Gastroesophageal sphincter (tissue), 4 donors: ENCODE measurements around the gene MTERF4. TPM values are rescaled to one million over a fixed set of nuclear protein-coding genes. Genes with fewer than 3 reads are reported as not detected.

Source experiments
- ATAC-seq: fragments of 150-250 bp; one replicate; pipeline ENCODE4 v1.9.1; 2016; ENCODE audit warnings: mild to moderate bottlenecking, moderate library complexity
- H3K27ac ChIP-seq, 4 donors: fragments of 200-600 bp; sonication (generic) in 3 of 4; 1 replicate in 3 of 4; 2 replicates in 1 of 4; pipeline ENCODE4 v1.5.1; 2016 to 2019
- H3K27me3 ChIP-seq: fragments of 200-600 bp; sonication (generic); one replicate; pipeline ENCODE4 v1.5.1; 2019
- H3K36me3 ChIP-seq, 2 donors: fragments of 200-600 bp; sonication (generic); one replicate each; pipeline ENCODE4 v1.5.1; 2019; ENCODE audit warnings: control low read depth in 1 of 2
- H3K4me1 ChIP-seq, 3 donors: fragments of 200-600 bp; sonication (generic); 1 replicate in 2 of 3; 2 replicates in 1 of 3; pipeline ENCODE4 v1.5.1; 2016 to 2019; ENCODE audit warnings: control low read depth in 2 of 3
- H3K4me3 ChIP-seq, 2 donors: fragments of 200-600 bp; sonication (generic); one replicate each; pipeline ENCODE4 v1.5.1; 2019; ENCODE audit warnings: mild to moderate bottlenecking in 1 of 2, moderate library complexity in 1 of 2
- H3K9me3 ChIP-seq, 3 donors: fragments of 200-600 bp; sonication (generic); one replicate each; pipeline ENCODE4 v1.5.1; 2017 to 2019; ENCODE audit warnings: control low read depth in 2 of 3
- EP300 ChIP-seq: sonication (generic); formaldehyde crosslinking; IDR thresholded peaks from one replicate; pipeline ENCODE4 v1.6.1; 2017; ENCODE audit warnings: antibody characterized with exemption, mild to moderate bottlenecking
- POLR2A ChIP-seq, 2 donors: fragments of 450-650 bp; IDR thresholded peaks; one replicate each; pipeline ENCODE4 v1.6.1; 2017; ENCODE audit warnings: antibody characterized with exemption in 2 of 2, mild to moderate bottlenecking in 2 of 2, moderate library complexity in 1 of 2
- POLR2AphosphoS5 ChIP-seq: sonication (generic); formaldehyde crosslinking; IDR thresholded peaks from one replicate; pipeline ENCODE4 v1.6.1; 2017; ENCODE audit warnings: antibody characterized with exemption
- WGBS, 2 donors: methylation state at CpG; one replicate each; pipeline ENCODE4 v1.1.5; 2018; ENCODE audit warnings: low coverage in 1 of 2; 5-methylcytosine and 5-hydroxymethylcytosine counted together
- total RNA-seq, 4 donors: library from RNA; depleted of rRNA; stranded (reverse); fragments of >200 nt; gene quantifications; one replicate each; pipeline ENCODE4 v1.1.0, GENCODE V29; 2016
- TF ChIP-seq, protein P1 (sequence below), 4 experiments: fragments of 200-600 bp in 2 of 4; fragments of 450-650 bp in 2 of 4; sonication (generic) in 1 of 4; IDR thresholded peaks; one replicate each; pipeline ENCODE4 v1.5.1; 2017 to 2019; ENCODE audit warnings: antibody characterized with exemption in 4 of 4, mild to moderate bottlenecking in 2 of 4, moderate library complexity in 2 of 4

MTERF4 gene
- total RNA-seq, 4 donors from 2014 or later = 27.1 to 33.0 (median 32.1) TPM

GRCh38 chr2:241142063-241142462 is 40.0 kb upstream of the MTERF4 start:
- Histone ChIP-seq H3K9me3 (no peaks in the 10 kb centered on the region), H3K27me3 (no peaks in the 10 kb centered on the region), H3K36me3 (peaks cover 0 to 34% of the 10 kb centered on the region in 2 donors), H3K4me3 (no peak overlapping the region), H3K27ac (no peak overlapping the region), H3K4me1 (no peaks in the 10 kb centered on the region)
- 93 to 100% methylated on average over 1 to 3 of the region's 6 CpGs for WGBS, 2 donors
- TF ChIP-seq EP300 = no peak
- TF ChIP-seq POLR2AphosphoS5 = no peak
- TF ChIP-seq POLR2A (IDR thresholded peaks at IDR 0.05) = no peak
- TF ChIP-seq, protein P1, sequence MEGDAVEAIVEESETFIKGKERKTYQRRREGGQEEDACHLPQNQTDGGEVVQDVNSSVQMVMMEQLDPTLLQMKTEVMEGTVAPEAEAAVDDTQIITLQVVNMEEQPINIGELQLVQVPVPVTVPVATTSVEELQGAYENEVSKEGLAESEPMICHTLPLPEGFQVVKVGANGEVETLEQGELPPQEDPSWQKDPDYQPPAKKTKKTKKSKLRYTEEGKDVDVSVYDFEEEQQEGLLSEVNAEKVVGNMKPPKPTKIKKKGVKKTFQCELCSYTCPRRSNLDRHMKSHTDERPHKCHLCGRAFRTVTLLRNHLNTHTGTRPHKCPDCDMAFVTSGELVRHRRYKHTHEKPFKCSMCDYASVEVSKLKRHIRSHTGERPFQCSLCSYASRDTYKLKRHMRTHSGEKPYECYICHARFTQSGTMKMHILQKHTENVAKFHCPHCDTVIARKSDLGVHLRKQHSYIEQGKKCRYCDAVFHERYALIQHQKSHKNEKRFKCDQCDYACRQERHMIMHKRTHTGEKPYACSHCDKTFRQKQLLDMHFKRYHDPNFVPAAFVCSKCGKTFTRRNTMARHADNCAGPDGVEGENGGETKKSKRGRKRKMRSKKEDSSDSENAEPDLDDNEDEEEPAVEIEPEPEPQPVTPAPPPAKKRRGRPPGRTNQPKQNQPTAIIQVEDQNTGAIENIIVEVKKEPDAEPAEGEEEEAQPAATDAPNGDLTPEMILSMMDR (IDR thresholded peaks at IDR 0.05) = no peak
- no peak for ATAC-seq

DNA sequence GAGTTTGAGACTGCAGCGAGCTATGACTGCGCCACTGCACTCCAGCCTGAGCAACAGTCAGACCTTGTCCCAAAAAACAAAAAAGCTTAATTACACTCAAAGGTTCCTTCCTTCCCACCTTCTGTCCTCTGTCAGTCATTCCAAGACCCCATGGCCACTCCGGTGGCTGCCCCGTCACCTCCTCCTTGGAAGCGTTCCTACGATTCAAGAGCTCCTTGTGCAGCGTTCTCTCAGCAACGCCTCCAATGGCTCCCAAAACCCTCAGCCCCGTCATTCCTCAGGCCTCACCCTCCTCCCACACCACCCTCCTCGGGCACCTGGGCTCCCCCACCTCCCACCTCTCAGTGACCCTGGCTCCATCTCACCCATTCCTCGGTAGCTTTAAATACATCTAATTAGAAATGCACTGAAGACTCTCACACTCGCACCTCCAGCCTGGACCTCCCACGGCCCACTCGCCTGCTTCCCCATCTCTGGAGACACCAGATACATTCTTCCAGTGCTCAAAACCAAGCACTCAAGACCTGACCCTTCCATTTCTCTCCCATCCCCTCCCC is 39.2 kb upstream of the MTERF4 start:
- Histone ChIP-seq H3K27me3 (no peaks in the 10 kb centered on the region), H3K9me3 (no peaks in the 10 kb centered on the region), H3K4me1 (no peaks in the 10 kb centered on the region), H3K27ac (no peak overlapping the region), H3K4me3 (no peak overlapping the region), H3K36me3 (peaks cover 0 to 40% of the 10 kb centered on the region in 2 donors)
- TF ChIP-seq POLR2AphosphoS5 (no peak), POLR2A (IDR thresholded peaks at IDR 0.05) (no peak), EP300 (no peak)
- TF ChIP-seq, protein P1 (IDR thresholded peaks at IDR 0.05) = no peak
- 93 to 97% methylated on average over 11 to 12 of the region's 14 CpGs for WGBS, 2 donors
- ATAC-seq = no peak

DNA sequence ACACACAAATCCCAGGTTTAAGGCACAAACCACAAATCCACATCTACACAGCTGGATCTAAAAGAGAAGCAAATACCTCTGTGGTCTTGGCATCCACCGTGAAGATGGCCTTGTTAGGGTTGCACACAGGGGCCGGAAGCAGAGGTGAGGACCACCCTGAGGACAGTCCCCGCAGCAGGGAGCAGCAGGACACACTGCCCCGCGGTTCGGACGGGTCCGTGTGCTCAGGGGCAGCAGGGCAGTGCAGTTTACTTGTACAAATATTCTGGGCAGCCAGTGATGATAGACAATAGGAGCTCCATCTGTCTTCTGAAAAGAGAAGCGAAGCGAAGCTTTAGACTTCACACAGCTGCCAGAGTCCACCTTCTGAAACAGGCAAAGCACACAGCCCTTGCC is 38.4 kb upstream of the MTERF4 start:
- Histone ChIP-seq H3K36me3 (peaks cover 0 to 43% of the 10 kb centered on the region in 2 donors), H3K4me3 (no peak overlapping the region), H3K27ac (no peak overlapping the region), H3K4me1 (no peaks in the 10 kb centered on the region), H3K9me3 (no peaks in the 10 kb centered on the region), H3K27me3 (no peaks in the 10 kb centered on the region)
- 85% methylated on average over 4 of the region's 10 CpGs; no CpG with 5 or more reads in 1 of the 2 donors for WGBS, 2 donors
- ATAC-seq = no peak
- TF ChIP-seq EP300 (no peak), POLR2AphosphoS5 (no peak), POLR2A (IDR thresholded peaks at IDR 0.05) (no peak)
- TF ChIP-seq, protein P1 (IDR thresholded peaks at IDR 0.05) = no peak

DNA sequence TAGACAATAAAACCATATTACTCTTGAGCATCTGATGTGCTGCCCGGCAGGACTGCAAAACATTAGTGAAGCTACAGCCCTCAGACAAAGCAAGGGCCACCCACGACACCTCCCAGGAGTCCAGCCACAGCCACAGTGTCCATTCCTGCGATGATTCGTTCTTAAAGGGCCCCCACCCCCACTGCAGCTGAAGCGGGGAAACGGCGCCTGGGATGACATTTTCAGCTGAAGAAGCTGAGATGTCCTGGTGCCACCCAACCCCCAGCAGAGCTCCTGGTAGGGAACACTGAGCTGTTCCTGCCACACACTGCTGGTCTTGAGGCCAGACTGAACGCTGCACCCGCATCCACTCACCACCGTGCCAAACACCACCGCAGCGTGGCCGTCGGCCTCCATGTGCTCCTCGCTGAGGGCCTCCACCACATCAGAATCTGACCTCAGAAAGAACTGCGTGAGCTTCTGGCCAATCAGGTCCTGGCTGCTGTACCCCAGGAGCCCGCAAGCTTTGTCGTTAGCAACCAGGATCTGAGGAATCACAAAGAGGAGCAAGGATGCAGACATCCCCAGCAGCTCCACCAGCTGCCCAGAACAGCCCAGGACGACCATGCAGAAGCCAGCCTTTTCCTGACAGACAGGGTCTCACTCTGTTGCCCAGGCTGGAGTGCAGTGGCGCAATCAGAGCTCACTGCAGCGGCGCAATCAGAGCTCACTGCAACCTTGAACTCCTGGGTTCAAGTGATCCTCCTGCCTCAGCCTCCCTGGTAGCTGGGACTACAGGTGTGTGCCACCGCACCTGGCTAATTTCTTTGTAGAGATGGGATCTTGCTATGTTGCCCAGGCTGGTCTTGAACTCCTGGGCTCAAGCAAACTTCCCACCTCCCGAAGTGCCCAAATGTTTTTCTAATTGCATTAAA is 37.7 kb upstream of the MTERF4 start:
- H3K9me3 ChIP-seq = no peaks in the 10 kb centered on the region
- no peak overlapping the region for H3K4me3 ChIP-seq
- ATAC-seq = no peak
- H3K36me3 ChIP-seq = peaks cover 0 to 43% of the 10 kb centered on the region in 2 donors
- TF ChIP-seq POLR2A (IDR thresholded peaks at IDR 0.05) (no peak), POLR2AphosphoS5 (no peak), EP300 (no peak)
- TF ChIP-seq, protein P1 (IDR thresholded peaks at IDR 0.05) = no peak
- no peaks in the 10 kb centered on the region for H3K27me3 ChIP-seq
- no peak overlapping the region for H3K27ac ChIP-seq
- 84 to 88% methylated on average over 6 to 7 of the region's 24 CpGs for WGBS, 2 donors
- no peaks in the 10 kb centered on the region for H3K4me1 ChIP-seq
